H9 (cell line): Measurements from ENCODE around the gene POU2F3. TPM values are rescaled to one million over a fixed set of nuclear protein-coding genes. Genes with fewer than 3 reads are reported as not detected.

Experiments
- DNase-seq: peaks from one replicate; pipeline ENCODE4 v3.0.0-alpha.2; 2017
- H2AFZ ChIP-seq: one replicate; pipeline ENCODE4 v1.6.1; 2013; ENCODE audit warnings: mild to moderate bottlenecking, low read length, control low read depth, moderate library complexity
- H2AK5ac ChIP-seq: 2 replicates; pipeline ENCODE4 v1.6.1; 2013; ENCODE audit warnings: low read length, control low read depth, mixed read lengths; ENCODE audit not compliant: insufficient read length
- H2BK120ac ChIP-seq: one replicate; pipeline ENCODE4 v1.6.1; 2013; ENCODE audit warnings: low read depth, mild to moderate bottlenecking, low read length, control low read depth, inconsistent platforms; ENCODE audit not compliant: poor library complexity, severe bottlenecking
- H2BK12ac ChIP-seq: 2 replicates; pipeline ENCODE4 v1.6.1; 2013; ENCODE audit warnings: low read length, control low read depth, mixed read lengths, low read depth; ENCODE audit not compliant: insufficient read length
- H2BK15ac ChIP-seq: 2 replicates; pipeline ENCODE4 v1.6.1; 2013; ENCODE audit warnings: low read depth, low read length, control low read depth
- H2BK20ac ChIP-seq: one replicate; pipeline ENCODE4 v1.6.1; 2013; ENCODE audit warnings: low read depth, mild to moderate bottlenecking, low read length, control low read depth, inconsistent platforms; ENCODE audit not compliant: poor library complexity, severe bottlenecking
- H2BK5ac ChIP-seq: 2 replicates; pipeline ENCODE4 v1.6.1; 2013; ENCODE audit warnings: low read length, control low read depth, mixed read lengths; ENCODE audit not compliant: insufficient read length
- H3K14ac ChIP-seq: 2 replicates; pipeline ENCODE4 v1.6.1; 2013; ENCODE audit warnings: low read length, control low read depth; ENCODE audit not compliant: insufficient read depth
- H3K18ac ChIP-seq: 2 replicates; pipeline ENCODE4 v1.6.1; 2013; ENCODE audit warnings: low read depth, mild to moderate bottlenecking, mixed read lengths, low read length, control low read depth; ENCODE audit not compliant: insufficient read length
- H3K23ac ChIP-seq: 2 replicates; pipeline ENCODE4 v1.6.1; 2013; ENCODE audit warnings: low read length, control low read depth, mixed read lengths, low read depth; ENCODE audit not compliant: insufficient read length
- H3K23me2 ChIP-seq: 2 replicates; pipeline ENCODE4 v1.6.1; 2013; ENCODE audit warnings: low read depth, mild to moderate bottlenecking, mixed read lengths, low read length, control low read depth; ENCODE audit not compliant: insufficient read length, poor library complexity, severe bottlenecking
- H3K27ac ChIP-seq: 2 replicates; pipeline ENCODE4 v1.5.1; 2013; ENCODE audit warnings: low read length, control low read depth, mixed read lengths, low read depth; ENCODE audit not compliant: insufficient read length
- H3K27me3 ChIP-seq: 2 replicates; pipeline ENCODE4 v1.6.1; 2013; ENCODE audit warnings: low read length, control low read depth, inconsistent platforms; ENCODE audit not compliant: insufficient read depth
- H3K4ac ChIP-seq: 2 replicates; pipeline ENCODE4 v1.6.1; 2013; ENCODE audit warnings: low read depth, mild to moderate bottlenecking, control low read depth, inconsistent platforms, low read length, moderate library complexity
- H3K4me1 ChIP-seq: 2 replicates; pipeline ENCODE4 v1.6.1; 2013; ENCODE audit warnings: low read length, control low read depth, inconsistent platforms; ENCODE audit not compliant: insufficient read depth
- H3K4me2 ChIP-seq: 2 replicates; pipeline ENCODE4 v1.6.1; 2013; ENCODE audit warnings: low read length, control low read depth, mixed read lengths; ENCODE audit not compliant: insufficient read length, insufficient read depth
- H3K56ac ChIP-seq: 2 replicates; pipeline ENCODE4 v1.6.1; 2013; ENCODE audit warnings: low read depth, mild to moderate bottlenecking, mixed read lengths, low read length, control low read depth; ENCODE audit not compliant: insufficient read length
- H3K79me1 ChIP-seq: 2 replicates; pipeline ENCODE4 v1.6.1; 2013; ENCODE audit warnings: low read depth, mild to moderate bottlenecking, moderate library complexity, low read length, control low read depth, inconsistent platforms; ENCODE audit not compliant: insufficient read depth, poor library complexity, severe bottlenecking
- H3K79me2 ChIP-seq: 2 replicates; pipeline ENCODE4 v1.6.1; 2013; ENCODE audit warnings: low read length, control low read depth, inconsistent platforms; ENCODE audit not compliant: insufficient read depth
- H3K9ac ChIP-seq: 2 replicates; pipeline ENCODE4 v1.6.1; 2013; ENCODE audit warnings: low read length, control low read depth, mixed read lengths; ENCODE audit not compliant: insufficient read length; ENCODE audit errors: extremely low read depth
- H3K9me3 ChIP-seq: one replicate; pipeline ENCODE4 v1.6.1; 2013; ENCODE audit warnings: low read depth, low read length, inconsistent platforms; ENCODE audit not compliant: control insufficient read depth
- H3T11ph ChIP-seq: one replicate; pipeline ENCODE4 v1.6.1; 2013; ENCODE audit warnings: mild to moderate bottlenecking, low read length, control low read depth, inconsistent platforms
- H4K20me1 ChIP-seq: one replicate; pipeline ENCODE4 v1.6.1; 2013; ENCODE audit not compliant: control insufficient read depth, insufficient read length, insufficient read depth
- H4K5ac ChIP-seq: 2 replicates; pipeline ENCODE4 v1.6.1; 2013; ENCODE audit warnings: low read depth, mild to moderate bottlenecking, mixed read lengths, low read length, control low read depth; ENCODE audit not compliant: insufficient read length
- H4K8ac ChIP-seq: replicated peaks from 2 replicates; pipeline ENCODE4 v1.6.1; 2013; ENCODE audit warnings: low read length, control low read depth, mixed read lengths, low read depth; ENCODE audit not compliant: insufficient read length
- H4K91ac ChIP-seq: 2 replicates; pipeline ENCODE4 v1.6.1; 2013; ENCODE audit warnings: low read depth, mild to moderate bottlenecking, moderate library complexity, mixed read lengths, low read length, control low read depth; ENCODE audit not compliant: insufficient read length
- H3K27ac Mint-ChIP-seq, 3 experiments: 2 replicates in 2 of 3; 3 replicates in 1 of 3; pipeline ENCODE4 v1.8.0; 2020 to 2021; ENCODE audit warnings: mixed read lengths in 3 of 3, mild to moderate bottlenecking in 1 of 3, moderate library complexity in 1 of 3
- H3K27me3 Mint-ChIP-seq: 2 replicates; pipeline ENCODE4 v1.8.0; 2021; ENCODE audit warnings: low read depth, mild to moderate bottlenecking, moderate library complexity, mixed read lengths
- H3K36me3 Mint-ChIP-seq, 3 experiments: 2 replicates in 2 of 3; 3 replicates in 1 of 3; pipeline ENCODE4 v1.8.0; 2020 to 2021; ENCODE audit warnings: low read depth in 3 of 3, mixed read lengths in 3 of 3; ENCODE audit not compliant: insufficient read depth in 1 of 3
- H3K4me1 Mint-ChIP-seq, 2 experiments: 2 replicates each; pipeline ENCODE4 v1.8.0; 2020; ENCODE audit warnings: mixed read lengths in 2 of 2
- H3K4me3 Mint-ChIP-seq, 2 experiments: 2 replicates in 1 of 2; 3 replicates in 1 of 2; pipeline ENCODE4 v1.8.0; 2020 to 2021; ENCODE audit warnings: mild to moderate bottlenecking in 2 of 2, mixed read lengths in 2 of 2, moderate library complexity in 1 of 2
- H3K9me3 Mint-ChIP-seq, 2 experiments: 2 replicates in 1 of 2; 3 replicates in 1 of 2; pipeline ENCODE4 v1.8.0; 2020; ENCODE audit warnings: mild to moderate bottlenecking in 2 of 2, mixed read lengths in 2 of 2, moderate library complexity in 1 of 2
- WGBS: extraction: QIAGEN DNeasy Blood & Tissue Kit; methylation state at CpG from one replicate; pipeline ENCODE4 v1.1.7; 2013; ENCODE audit warnings: missing lambda C conversion rate, low lambda C conversion rate, mixed read lengths; ENCODE audit not compliant: insufficient read length; ENCODE audit errors: extremely low coverage; 5-methylcytosine and 5-hydroxymethylcytosine counted together
- total RNA-seq: library from RNA; stranded (reverse); gene quantifications from 2 replicates; pipeline ENCODE4 v1.2.1, GENCODE V29; 2021
- TF ChIP-seq, protein P1 (sequence below): fragments of 200-600 bp; sonication (generic); conservative IDR thresholded peaks from 3 replicates; pipeline ENCODE4 v1.8.0; 2021; ENCODE audit warnings: antibody characterized with exemption, mild to moderate bottlenecking

The POU2F3 gene
- total RNA-seq, 1 experiment from 2014 or later = 1.1 TPM

GRCh38 chr11:120284272-120284671, 44.3 kb downstream of the POU2F3 start:
- H3K27me3 ChIP-seq = no peaks in the 10 kb centered on the region
- WGBS = no CpG with 5 or more reads among the region's 6 CpGs
- H2AK5ac ChIP-seq = no peak overlapping the region
- no peaks in the 10 kb centered on the region for H3K36me3 Mint-ChIP-seq
- DNase-seq = no peak
- no peak overlapping the region for H2BK15ac ChIP-seq
- H2BK120ac ChIP-seq = no peak overlapping the region
- no peak overlapping the region for H4K91ac ChIP-seq
- no peak overlapping the region for H4K8ac ChIP-seq
- H3K23me2 ChIP-seq = no peaks in the 10 kb centered on the region
- no peak overlapping the region for H3T11ph ChIP-seq
- H3K9ac ChIP-seq = no peak overlapping the region
- H3K4ac ChIP-seq = no peak overlapping the region
- H3K4me1 Mint-ChIP-seq = peaks cover 12 to 14% of the 10 kb centered on the region in 2 experiments
- no peak overlapping the region for H3K27ac ChIP-seq
- no peak overlapping the region for H3K23ac ChIP-seq
- no peak overlapping the region for H3K27ac Mint-ChIP-seq
- no peak overlapping the region for H3K4me2 ChIP-seq
- H3K9me3 Mint-ChIP-seq = no peaks in the 10 kb centered on the region
- no peaks in the 10 kb centered on the region; the same call in 1 of the 2 replicates for H3K4me1 ChIP-seq
- no peaks in the 10 kb centered on the region for H3K79me2 ChIP-seq
- TF ChIP-seq, protein P1, sequence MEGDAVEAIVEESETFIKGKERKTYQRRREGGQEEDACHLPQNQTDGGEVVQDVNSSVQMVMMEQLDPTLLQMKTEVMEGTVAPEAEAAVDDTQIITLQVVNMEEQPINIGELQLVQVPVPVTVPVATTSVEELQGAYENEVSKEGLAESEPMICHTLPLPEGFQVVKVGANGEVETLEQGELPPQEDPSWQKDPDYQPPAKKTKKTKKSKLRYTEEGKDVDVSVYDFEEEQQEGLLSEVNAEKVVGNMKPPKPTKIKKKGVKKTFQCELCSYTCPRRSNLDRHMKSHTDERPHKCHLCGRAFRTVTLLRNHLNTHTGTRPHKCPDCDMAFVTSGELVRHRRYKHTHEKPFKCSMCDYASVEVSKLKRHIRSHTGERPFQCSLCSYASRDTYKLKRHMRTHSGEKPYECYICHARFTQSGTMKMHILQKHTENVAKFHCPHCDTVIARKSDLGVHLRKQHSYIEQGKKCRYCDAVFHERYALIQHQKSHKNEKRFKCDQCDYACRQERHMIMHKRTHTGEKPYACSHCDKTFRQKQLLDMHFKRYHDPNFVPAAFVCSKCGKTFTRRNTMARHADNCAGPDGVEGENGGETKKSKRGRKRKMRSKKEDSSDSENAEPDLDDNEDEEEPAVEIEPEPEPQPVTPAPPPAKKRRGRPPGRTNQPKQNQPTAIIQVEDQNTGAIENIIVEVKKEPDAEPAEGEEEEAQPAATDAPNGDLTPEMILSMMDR = no peak
- no peaks in the 10 kb centered on the region for H4K20me1 ChIP-seq
- no peaks in the 10 kb centered on the region for H3K9me3 ChIP-seq
- no peak overlapping the region for H4K5ac ChIP-seq
- no peak overlapping the region for H3K18ac ChIP-seq
- no peak overlapping the region for H2AFZ ChIP-seq
- no peak overlapping the region for H2BK5ac ChIP-seq
- no peak overlapping the region for H2BK12ac ChIP-seq
- no peak overlapping the region for H3K56ac ChIP-seq
- no peaks in the 10 kb centered on the region for H3K79me1 ChIP-seq
- H3K14ac ChIP-seq = no peak overlapping the region
- no peak overlapping the region for H3K4me3 Mint-ChIP-seq
- H2BK20ac ChIP-seq = no peak overlapping the region
- H3K27me3 Mint-ChIP-seq = peaks cover 8% of the 10 kb centered on the region
